NCI-H2227 treated with DMSO at 0.1 percent for 48 hours (cell line): Measurements from ENCODE around the gene KRT81.
"Not testable (repeated sequence)": the region's sequence is repeated elsewhere in the genome, so short reads cannot be mapped to it uniquely, and the experiment has no call there.

Experiments used
- DNase-seq: peaks from one replicate; lab custom pipeline; 2025; lab: John Stamatoyannopoulos, UW

The KRT81 gene

DNA sequence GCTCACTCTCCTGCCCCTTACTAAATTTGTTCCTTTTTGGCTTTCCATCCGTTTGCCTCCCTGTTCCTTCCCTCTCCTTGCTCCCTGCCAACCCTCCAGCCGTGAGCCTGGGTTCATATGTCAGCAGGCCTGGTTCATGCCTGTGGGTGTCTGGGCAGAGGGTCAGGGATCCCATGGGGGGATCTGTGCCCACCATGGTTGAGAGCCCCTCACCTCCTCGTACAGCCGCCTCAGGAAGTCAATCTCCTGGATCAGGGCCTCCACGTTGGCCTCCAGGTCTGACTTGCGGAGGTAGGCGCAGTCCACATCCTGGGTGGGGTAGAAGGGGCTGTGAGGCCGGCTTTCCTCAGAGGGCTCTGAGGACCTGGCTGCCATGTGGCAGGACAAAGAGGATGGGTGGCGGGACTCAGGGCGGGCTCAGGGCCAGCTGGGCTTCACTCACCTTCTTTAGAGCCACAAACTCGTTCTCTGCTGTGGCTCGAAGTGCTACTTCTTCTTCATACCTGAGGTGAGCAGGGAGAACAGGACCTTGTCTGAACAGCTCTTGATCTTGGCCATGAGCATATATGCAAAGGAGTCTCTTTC lies 26.2 kb upstream of the KRT81 start:
- DNase-seq, result no peak

DNA sequence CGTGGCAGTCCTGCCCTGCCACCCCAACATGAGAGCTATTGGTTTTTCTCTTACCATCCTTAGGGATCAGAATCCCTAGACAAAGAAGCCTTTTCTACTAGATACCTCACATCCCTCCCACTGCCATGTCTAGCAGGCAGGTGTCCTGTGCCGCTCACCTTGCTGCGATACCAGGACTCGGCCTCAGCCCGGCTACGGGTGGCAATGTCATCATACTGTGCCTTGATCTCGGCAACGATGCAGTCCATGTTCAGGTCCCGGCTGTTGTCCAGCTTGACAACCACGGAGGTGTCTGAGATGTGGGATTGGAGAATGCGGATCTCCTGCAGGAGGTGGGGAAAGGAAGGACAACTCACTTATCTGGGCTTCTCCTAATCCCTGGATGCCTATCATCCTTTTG lies 25.4 kb upstream of the KRT81 start:
- no peak for DNase-seq

- no peak for DNase-seq
Observed at GRCh38 chr12:52316290-52316689, 25.0 kb upstream of the KRT81 start.

- DNase-seq, result not testable (repeated sequence)
Observed at GRCh38 chr12:52315721-52316120, 24.4 kb upstream of the KRT81 start.

DNA sequence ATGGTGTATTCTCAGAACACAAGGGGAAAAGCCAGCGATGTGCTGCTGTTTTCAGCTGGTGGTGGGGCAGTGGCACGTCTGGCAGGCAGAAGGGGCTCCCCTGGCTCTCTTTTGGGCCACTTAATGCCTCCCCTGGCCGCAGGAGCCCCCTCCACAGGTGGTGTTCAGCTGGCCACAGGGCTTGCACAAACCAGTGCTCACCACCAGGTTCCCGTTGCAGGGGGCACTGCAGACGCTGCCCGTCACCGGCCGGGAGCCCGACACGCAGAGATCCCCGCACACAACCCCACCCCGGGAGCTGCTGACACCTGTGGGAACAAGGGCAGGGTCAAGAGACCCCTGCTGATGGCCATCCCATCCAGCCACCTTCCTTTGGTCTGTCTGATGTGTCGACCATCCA lies 23.2 kb upstream of the KRT81 start:
- DNase-seq, result no peak

- no peak for DNase-seq
Observed at GRCh38 chr12:52313926-52314325, 22.6 kb upstream of the KRT81 start.

- DNase-seq, result no peak
Observed at GRCh38 chr12:52313461-52313860, 22.1 kb upstream of the KRT81 start.

DNA sequence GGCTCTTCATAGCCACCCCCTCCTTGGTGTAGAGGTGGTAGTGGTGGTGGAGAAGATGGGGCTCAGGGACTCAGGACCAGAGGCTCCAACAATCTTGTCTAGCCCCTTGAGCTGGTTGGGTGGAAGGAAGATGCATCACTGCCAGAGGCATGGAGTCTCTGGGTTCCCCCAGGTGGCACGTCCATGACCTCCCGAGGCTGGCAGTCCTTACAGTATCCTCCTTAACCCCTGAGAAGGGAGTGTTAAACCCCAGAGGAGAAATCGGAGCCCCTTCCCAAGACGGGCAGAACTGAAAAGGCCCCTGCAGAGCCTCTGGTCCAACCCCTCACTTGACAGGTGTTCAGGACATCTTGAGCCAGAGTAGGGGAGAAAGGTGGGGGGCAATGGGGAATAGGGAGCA lies 20.8 kb upstream of the KRT81 start:
- DNase-seq, result no peak

DNA sequence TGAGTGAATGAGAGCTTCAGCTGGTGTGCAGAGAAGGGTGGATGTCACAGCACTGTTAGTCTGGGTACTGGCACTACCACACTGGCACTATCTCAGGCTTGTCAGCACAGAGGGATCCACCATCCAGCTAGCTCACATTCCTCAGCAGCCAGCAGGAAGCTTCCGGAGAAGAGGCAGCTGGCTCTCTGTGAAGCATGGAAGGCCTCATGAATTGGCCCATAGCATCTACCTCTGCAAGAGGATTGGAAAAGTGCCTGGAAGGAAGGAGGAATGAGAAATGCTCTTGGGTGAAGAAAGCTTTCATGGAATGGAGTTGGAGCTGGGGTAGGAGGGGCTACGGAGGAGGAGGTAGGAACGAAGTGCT lies 19.9 kb upstream of the KRT81 start:
- no peak for DNase-seq

GRCh38 chr12:52310622-52311284 lies 19.4 kb upstream of the KRT81 start:
- no peak for DNase-seq

GRCh38 chr12:52308806-52309425 lies 17.6 kb upstream of the KRT81 start:
- DNase-seq, result no peak

- DNase-seq, result peak; percentile 27
Observed at GRCh38 chr12:52307836-52308805, 16.8 kb upstream of the KRT81 start.

GRCh38 chr12:52306731-52307130 lies 15.4 kb upstream of the KRT81 start:
- no peak for DNase-seq

DNA sequence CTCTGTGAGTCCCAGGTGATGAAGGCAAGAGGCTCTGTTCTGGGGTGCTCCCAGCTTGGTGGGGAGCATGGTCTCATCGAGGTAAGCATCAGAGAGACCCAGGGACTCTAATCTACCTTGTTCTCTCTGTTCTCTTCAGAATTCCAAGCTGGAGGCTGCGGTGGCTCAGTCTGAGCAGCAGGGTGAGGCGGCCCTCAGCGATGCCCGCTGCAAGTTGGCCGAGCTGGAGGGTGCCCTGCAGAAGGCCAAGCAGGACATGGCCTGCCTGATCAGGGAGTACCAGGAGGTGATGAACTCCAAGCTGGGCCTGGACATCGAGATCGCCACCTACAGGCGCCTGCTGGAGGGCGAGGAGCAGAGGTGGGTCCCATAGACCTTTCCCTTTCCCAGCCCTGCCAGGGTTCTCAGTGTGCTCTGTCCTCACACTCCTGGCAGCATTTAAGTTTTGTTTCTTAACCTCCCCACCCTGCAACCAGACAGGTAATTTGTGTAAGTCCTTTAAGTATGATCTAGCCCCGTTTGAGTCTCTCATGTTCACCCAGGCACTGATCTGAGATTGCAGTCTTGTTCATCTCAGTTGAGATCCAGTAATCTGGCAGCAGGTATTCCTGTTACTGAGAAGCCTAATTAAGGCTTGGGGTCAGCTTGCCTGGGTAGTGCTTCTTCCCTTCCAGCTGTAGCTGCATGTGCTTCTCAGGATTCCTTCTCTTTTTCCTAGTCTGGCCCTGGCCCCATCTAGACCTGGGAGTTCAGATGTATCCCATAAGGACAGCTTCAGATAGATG lies 14.8 kb upstream of the KRT81 start:
- DNase-seq, result no peak

- DNase-seq, result not testable (repeated sequence)
Observed at GRCh38 chr12:52304941-52305411, 13.6 kb upstream of the KRT81 start.

DNA sequence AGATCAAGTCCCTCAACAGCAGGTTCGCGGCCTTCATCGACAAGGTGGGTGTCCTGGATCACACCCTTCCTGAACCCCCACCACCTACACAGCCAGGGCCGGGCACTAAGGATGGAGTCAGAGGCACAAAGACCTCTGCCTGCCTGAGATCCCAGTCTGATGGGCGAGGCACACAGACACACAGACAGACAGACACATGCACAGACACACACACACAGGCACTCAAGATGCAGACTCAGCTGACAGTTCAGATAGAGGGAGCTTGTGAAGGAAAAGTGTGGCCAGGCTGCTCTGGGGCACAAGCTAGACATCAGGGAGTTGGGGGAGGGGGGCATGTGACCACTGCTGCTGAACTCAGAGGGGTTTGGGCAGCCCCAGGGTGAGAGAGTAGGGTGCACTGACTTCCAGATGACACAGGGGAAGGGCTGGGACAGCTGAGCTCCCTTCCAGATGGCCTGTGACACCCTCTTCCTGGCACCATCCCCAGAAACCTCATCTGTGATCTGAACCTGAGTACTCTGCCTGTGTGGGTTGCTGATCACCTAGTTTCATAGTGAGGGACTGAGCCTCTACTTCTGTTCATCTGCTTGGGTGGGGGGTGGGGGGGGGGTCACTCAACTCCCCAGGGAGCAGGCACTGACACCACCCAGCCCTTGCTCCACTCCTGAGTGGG lies 11.0 kb upstream of the KRT81 start:
- not testable (repeated sequence) for DNase-seq

- DNase-seq, result not testable (repeated sequence)
Observed at GRCh38 chr12:52301721-52302120, 10.4 kb upstream of the KRT81 start.

- no peak for DNase-seq
Observed at GRCh38 chr12:52300796-52301691, 9.7 kb upstream of the KRT81 start.

DNA sequence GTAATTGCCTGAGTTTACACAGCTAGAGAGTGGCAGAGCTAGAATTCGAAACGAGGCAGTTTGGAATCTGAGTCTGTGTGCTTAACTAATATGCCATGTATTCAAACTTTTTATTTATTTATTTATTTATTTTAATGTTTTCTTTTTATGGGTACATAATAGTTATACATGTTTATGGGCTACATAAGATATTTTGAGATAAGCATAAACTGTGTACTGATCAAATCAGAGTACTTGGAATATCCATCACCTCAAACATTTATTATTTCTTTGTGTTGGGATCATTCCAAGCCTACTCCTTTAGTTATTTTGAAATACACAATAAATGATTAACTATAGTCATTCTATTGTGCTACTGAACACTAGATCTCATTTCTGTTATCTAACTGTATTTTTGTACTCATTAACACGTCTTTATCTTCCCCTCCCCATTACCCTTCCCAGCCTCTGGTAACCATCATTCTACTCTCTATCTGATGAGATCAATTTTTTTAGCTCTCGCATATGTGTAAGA lies 7.4 kb upstream of the KRT81 start:
- DNase-seq, result no peak
